ENCODE results near the gene C1QA.

C1QA gene

GRCh38 chr1:22625262-22625925 is 11.0 kb upstream of the C1QA start:
- no peaks in the 10 kb centered on the region for H3K9me3 Mint-ChIP-seq
- H3K27ac Mint-ChIP-seq: no peak overlapping the region
- no peak overlapping the region for H3K4me3 Mint-ChIP-seq
- H3K27me3 Mint-ChIP-seq (ENCODE audit: low read depth): peaks cover 15% of the 10 kb centered on the region
- no peaks in the 10 kb centered on the region for H3K36me3 Mint-ChIP-seq (ENCODE audit: low read depth)
- no peaks in the 10 kb centered on the region for H3K4me1 Mint-ChIP-seq (ENCODE audit: low read depth)

GRCh38 chr1:22626237-22627157 is 9.9 kb upstream of the C1QA start:
- H3K27ac Mint-ChIP-seq: no peak overlapping the region
- no peaks in the 10 kb centered on the region for H3K9me3 Mint-ChIP-seq
- peaks cover 15% of the 10 kb centered on the region for H3K27me3 Mint-ChIP-seq (ENCODE audit: low read depth)

DNA sequence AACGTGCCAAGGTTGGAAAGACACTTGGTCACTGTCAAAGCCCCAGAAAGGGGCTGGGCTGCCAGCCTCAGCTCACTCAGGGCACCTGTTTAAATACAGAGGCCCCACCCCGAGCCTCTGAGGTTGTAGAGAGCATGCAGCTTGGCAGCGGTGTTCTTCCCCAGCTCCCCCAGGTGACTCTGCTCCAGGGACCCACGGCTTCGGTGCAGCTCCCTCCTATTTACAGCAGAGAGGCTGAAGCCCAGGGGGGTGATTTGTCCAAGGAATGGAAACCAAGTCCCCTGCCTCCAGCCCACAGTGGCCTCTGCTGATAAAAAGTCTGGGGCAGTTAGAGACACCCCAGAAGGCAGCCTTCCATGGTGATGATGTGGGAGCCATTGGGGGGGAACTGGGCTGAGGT is 9.1 kb upstream of the C1QA start:
- no peak overlapping the region for H3K27ac Mint-ChIP-seq
- H3K9me3 Mint-ChIP-seq: no peaks in the 10 kb centered on the region
- no peaks in the 10 kb centered on the region for H3K36me3 Mint-ChIP-seq (ENCODE audit: low read depth)
- H3K4me1 Mint-ChIP-seq (ENCODE audit: low read depth): no peaks in the 10 kb centered on the region
- H3K4me3 Mint-ChIP-seq: no peak overlapping the region
- H3K27me3 Mint-ChIP-seq (ENCODE audit: low read depth): peaks cover 15% of the 10 kb centered on the region

More at GRCh38 chr1:22626237-22627157, 9.9 kb upstream of the C1QA start:
- H3K36me3 Mint-ChIP-seq (ENCODE audit: low read depth): no peaks in the 10 kb centered on the region
- no peaks in the 10 kb centered on the region for H3K4me1 Mint-ChIP-seq (ENCODE audit: low read depth)
- no peak overlapping the region for H3K4me3 Mint-ChIP-seq

DNA sequence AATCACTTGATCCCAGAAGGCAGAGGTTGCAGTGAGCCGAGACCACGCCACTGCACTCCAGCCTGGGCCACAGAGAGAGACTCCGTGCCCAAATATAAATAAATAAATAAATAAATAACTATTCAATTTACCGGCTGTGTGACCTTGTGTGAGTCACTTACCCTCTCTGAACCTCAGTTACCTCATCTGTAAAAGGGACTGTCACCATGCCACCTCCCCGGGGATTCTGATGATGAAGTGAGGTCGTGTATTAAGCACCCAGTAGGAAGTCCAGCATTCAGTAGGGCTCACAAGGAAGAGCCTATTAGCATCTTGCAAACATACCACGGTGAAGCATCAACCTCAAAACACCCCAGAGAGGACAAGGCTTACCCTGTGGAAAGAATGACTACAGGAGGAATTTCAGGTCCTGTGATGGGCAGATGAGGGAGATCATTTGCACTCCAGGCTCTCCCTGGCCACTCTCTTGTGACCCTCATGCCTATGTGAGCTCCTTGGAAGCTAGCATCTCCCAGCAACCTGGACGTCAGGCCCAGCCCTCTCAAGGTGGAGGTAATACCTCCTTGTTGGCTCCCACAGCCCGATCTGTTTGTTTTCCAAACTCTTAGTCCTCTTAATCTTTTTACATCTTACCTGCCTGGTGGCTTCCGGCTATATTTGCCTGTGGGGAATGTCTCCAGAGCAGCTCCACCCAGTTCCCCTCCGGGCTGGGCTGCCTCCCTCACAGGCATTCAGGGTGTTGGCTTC is 7.6 kb upstream of the C1QA start:
- peaks cover 19% of the 10 kb centered on the region for H3K27me3 Mint-ChIP-seq (ENCODE audit: low read depth)
- no peak overlapping the region for H3K27ac Mint-ChIP-seq
- H3K9me3 Mint-ChIP-seq: no peaks in the 10 kb centered on the region
- no peaks in the 10 kb centered on the region for H3K36me3 Mint-ChIP-seq (ENCODE audit: low read depth)
- H3K4me3 Mint-ChIP-seq: no peak overlapping the region
- no peaks in the 10 kb centered on the region for H3K4me1 Mint-ChIP-seq (ENCODE audit: low read depth)

- H3K27ac Mint-ChIP-seq: no peak overlapping the region
- H3K4me1 Mint-ChIP-seq (ENCODE audit: low read depth): no peaks in the 10 kb centered on the region
- peaks cover 19% of the 10 kb centered on the region for H3K27me3 Mint-ChIP-seq (ENCODE audit: low read depth)
- H3K36me3 Mint-ChIP-seq (ENCODE audit: low read depth): no peaks in the 10 kb centered on the region
- H3K4me3 Mint-ChIP-seq: no peak overlapping the region
- H3K9me3 Mint-ChIP-seq: no peaks in the 10 kb centered on the region
These were observed 6.5 kb upstream of the C1QA start for GRCh38 chr1:22629886-22630285.

- no peaks in the 10 kb centered on the region for H3K9me3 Mint-ChIP-seq
- H3K4me3 Mint-ChIP-seq: no peak overlapping the region
- no peaks in the 10 kb centered on the region for H3K36me3 Mint-ChIP-seq (ENCODE audit: low read depth)
- no peak overlapping the region for H3K27ac Mint-ChIP-seq
- H3K27me3 Mint-ChIP-seq (ENCODE audit: low read depth): peaks cover 14% of the 10 kb centered on the region
- H3K4me1 Mint-ChIP-seq (ENCODE audit: low read depth): no peaks in the 10 kb centered on the region
These were observed 2.5 kb upstream of the C1QA start for GRCh38 chr1:22633697-22634463.

DNA sequence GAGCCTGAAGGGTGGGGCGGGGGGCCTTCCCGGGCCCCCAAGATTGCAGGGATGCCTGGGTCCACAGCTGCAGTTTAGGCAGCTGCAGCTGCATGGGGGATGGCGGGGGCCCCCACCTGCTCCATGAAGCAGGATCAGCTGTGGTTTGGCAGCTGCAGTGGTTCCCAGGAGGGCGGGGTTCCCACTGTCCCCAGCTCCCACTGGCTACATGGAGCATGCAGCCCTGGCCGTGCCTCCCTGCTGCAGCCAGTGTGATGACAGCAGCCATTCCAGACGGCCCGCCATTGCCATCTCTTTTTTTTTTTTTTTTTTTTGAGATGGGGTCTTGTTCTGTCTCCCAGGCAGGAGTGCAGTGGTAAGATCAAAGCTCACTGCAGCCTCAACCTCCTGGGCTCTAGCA is 992 bp upstream of the C1QA start:
- H3K4me3 Mint-ChIP-seq: no peak overlapping the region
- no peaks in the 10 kb centered on the region for H3K4me1 Mint-ChIP-seq (ENCODE audit: low read depth)
- H3K9me3 Mint-ChIP-seq: no peaks in the 10 kb centered on the region
- no peaks in the 10 kb centered on the region for H3K36me3 Mint-ChIP-seq (ENCODE audit: low read depth)
- no peak overlapping the region for H3K27ac Mint-ChIP-seq
- H3K27me3 Mint-ChIP-seq (ENCODE audit: low read depth): peaks cover 4% of the 10 kb centered on the region

DNA sequence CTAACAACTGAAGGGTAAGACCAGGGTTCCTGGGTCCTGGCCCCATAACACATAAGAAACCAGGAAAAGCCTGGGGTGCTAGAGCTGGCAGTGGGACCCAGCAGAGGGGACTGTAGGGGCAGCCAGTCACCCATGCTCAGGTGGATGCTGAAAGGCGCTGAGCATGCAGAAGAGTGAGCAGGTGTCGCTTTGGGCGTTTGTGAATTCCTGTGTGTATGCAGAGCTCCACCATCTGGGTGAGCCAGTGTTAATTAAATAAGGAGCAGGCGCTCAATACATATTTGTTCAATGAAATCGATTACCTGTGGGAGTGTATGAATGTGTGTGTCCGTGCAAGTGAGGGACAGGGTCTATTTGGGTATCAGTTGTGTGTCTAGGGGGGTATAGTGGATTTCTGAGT is 499 bp downstream of the C1QA start:
- Mint-ChIP-seq H3K36me3 (ENCODE audit: low read depth) (no peaks in the 10 kb centered on the region), H3K4me3 (no peak overlapping the region), H3K4me1 (ENCODE audit: low read depth) (no peaks in the 10 kb centered on the region), H3K27me3 (ENCODE audit: low read depth) (peaks cover 4% of the 10 kb centered on the region), H3K27ac (no peak overlapping the region), H3K9me3 (no peaks in the 10 kb centered on the region)

DNA sequence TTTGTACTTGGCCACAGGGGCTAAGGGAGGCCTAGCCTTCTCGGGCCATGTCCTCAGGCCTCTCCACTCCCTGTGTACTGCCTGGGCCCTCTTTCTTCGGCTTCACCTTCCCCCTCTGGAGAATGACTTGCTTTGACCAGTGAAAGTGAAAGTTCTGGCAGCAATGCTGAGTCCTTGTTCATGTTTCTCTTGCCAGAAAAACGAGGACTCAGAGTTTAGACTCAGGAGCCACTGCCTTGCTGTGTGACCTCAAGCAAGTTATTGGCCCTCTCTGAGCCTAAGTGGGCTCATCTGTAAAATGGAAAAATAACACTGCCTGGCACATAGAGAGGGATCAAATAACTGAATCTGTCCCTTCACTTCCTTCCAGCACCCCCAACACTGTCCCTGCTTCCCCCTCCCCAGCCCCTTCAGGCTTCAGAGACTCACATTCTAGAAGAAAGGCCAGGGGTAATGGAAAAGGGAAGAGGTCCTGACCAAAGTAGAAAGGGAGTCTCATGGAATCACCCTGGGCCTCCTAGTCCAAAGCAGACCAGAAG is 1.5 kb downstream of the C1QA start:
- Mint-ChIP-seq H3K36me3 (ENCODE audit: low read depth) (no peaks in the 10 kb centered on the region), H3K27ac (no peak overlapping the region), H3K4me1 (ENCODE audit: low read depth) (no peaks in the 10 kb centered on the region), H3K4me3 (no peak overlapping the region), H3K9me3 (no peaks in the 10 kb centered on the region), H3K27me3 (ENCODE audit: low read depth) (peaks cover 4% of the 10 kb centered on the region)

GRCh38 chr1:22638476-22639234 is 2.2 kb downstream of the C1QA start:
- H3K36me3 Mint-ChIP-seq (ENCODE audit: low read depth): no peaks in the 10 kb centered on the region
- H3K27me3 Mint-ChIP-seq (ENCODE audit: low read depth): peaks cover under 1% of the 10 kb centered on the region
- no peaks in the 10 kb centered on the region for H3K9me3 Mint-ChIP-seq

DNA sequence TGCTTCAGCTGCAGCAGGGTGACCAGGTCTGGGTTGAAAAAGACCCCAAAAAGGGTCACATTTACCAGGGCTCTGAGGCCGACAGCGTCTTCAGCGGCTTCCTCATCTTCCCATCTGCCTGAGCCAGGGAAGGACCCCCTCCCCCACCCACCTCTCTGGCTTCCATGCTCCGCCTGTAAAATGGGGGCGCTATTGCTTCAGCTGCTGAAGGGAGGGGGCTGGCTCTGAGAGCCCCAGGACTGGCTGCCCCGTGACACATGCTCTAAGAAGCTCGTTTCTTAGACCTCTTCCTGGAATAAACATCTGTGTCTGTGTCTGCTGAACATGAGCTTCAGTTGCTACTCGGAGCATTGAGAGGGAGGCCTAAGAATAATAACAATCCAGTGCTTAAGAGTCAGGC is 2.9 kb downstream of the C1QA start:
- H3K27ac Mint-ChIP-seq: no peak overlapping the region
- H3K4me3 Mint-ChIP-seq: no peak overlapping the region

More at GRCh38 chr1:22638476-22639234, 2.2 kb downstream of the C1QA start:
- Mint-ChIP-seq H3K4me3 (no peak overlapping the region), H3K4me1 (ENCODE audit: low read depth) (no peaks in the 10 kb centered on the region), H3K27ac (no peak overlapping the region)

DNA sequence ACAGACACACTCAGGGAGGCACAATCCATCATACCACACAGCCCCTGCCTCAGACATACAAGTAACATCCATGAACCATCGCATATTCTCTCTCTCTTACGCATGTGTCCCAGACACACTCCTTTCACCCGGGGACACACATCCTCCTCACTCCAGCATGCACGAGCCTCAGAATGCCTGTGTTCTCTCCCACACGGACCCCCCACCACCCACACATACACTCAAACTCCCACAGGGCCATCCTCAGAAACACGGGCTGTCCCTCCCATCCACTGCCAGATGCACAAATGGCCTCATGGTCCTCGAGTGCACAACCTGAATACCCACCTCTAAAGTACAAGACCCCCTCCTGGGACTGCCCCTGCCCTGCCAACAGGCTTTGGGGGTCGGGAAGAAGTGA is 4.8 kb downstream of the C1QA start:
- no peak overlapping the region for H3K27ac Mint-ChIP-seq
- H3K4me3 Mint-ChIP-seq: no peak overlapping the region
- H3K36me3 Mint-ChIP-seq (ENCODE audit: low read depth): no peaks in the 10 kb centered on the region
- H3K9me3 Mint-ChIP-seq: no peaks in the 10 kb centered on the region
- no peaks in the 10 kb centered on the region for H3K27me3 Mint-ChIP-seq (ENCODE audit: low read depth)
- H3K4me1 Mint-ChIP-seq (ENCODE audit: low read depth): no peaks in the 10 kb centered on the region

More for the DNA sequence above, 2.9 kb downstream of the C1QA start:
- Mint-ChIP-seq H3K4me1 (ENCODE audit: low read depth) (no peaks in the 10 kb centered on the region), H3K9me3 (no peaks in the 10 kb centered on the region), H3K27me3 (ENCODE audit: low read depth) (no peaks in the 10 kb centered on the region), H3K36me3 (ENCODE audit: low read depth) (no peaks in the 10 kb centered on the region)

GRCh38 chr1:22641906-22642636 is 5.6 kb downstream of the C1QA start:
- Mint-ChIP-seq H3K4me3 (no peak overlapping the region), H3K9me3 (no peaks in the 10 kb centered on the region), H3K27me3 (ENCODE audit: low read depth) (no peaks in the 10 kb centered on the region), H3K36me3 (ENCODE audit: low read depth) (no peaks in the 10 kb centered on the region), H3K4me1 (ENCODE audit: low read depth) (no peaks in the 10 kb centered on the region), H3K27ac (no peak overlapping the region)
